ENCODE measurements around the gene CEP112. TPM values are rescaled to one million over a fixed set of nuclear protein-coding genes. Genes with fewer than 3 reads are reported as not detected.

CEP112 gene
- total and polyA plus RNA-seq, 2 experiments from 2014 or later = 4.0 to 4.3 TPM

DNA sequence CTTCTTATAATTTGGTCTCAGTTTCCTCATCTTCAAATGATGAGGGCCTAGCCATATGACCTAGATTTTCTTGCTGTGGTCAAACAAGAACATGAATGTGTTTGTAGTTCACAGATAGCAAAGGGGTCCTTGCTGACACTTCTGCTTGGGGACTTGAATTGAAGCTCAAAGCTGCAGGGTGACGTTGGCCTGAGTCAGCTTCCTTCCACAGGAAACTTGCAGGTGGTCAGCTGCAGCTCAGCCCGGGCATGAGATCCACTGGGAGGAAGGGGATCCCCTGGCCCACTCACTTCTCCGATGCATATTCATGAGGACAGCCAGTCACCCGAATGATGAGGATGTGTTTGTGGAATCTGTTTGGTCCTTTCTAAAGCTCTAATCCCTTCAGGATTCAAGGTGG, 587.9 kb downstream of the CEP112 start:
- DNase-seq (ENCODE audit: low spot score) = no peak
- TF ChIP-seq, protein P1, sequence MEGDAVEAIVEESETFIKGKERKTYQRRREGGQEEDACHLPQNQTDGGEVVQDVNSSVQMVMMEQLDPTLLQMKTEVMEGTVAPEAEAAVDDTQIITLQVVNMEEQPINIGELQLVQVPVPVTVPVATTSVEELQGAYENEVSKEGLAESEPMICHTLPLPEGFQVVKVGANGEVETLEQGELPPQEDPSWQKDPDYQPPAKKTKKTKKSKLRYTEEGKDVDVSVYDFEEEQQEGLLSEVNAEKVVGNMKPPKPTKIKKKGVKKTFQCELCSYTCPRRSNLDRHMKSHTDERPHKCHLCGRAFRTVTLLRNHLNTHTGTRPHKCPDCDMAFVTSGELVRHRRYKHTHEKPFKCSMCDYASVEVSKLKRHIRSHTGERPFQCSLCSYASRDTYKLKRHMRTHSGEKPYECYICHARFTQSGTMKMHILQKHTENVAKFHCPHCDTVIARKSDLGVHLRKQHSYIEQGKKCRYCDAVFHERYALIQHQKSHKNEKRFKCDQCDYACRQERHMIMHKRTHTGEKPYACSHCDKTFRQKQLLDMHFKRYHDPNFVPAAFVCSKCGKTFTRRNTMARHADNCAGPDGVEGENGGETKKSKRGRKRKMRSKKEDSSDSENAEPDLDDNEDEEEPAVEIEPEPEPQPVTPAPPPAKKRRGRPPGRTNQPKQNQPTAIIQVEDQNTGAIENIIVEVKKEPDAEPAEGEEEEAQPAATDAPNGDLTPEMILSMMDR (conservative IDR thresholded peaks at IDR 0.05; ENCODE audit: low read depth in 2 of 2) = no peak
- TF ChIP-seq ZNF331 (CRISPR knock-in tag; IDR thresholded peaks at IDR 0.05; ENCODE audit: low read depth) = no peak
- no peak for TF ChIP-seq POLR2AphosphoS5 (IDR thresholded peaks at IDR 0.05; ENCODE audit: low read depth)
- TF ChIP-seq, protein P2, sequence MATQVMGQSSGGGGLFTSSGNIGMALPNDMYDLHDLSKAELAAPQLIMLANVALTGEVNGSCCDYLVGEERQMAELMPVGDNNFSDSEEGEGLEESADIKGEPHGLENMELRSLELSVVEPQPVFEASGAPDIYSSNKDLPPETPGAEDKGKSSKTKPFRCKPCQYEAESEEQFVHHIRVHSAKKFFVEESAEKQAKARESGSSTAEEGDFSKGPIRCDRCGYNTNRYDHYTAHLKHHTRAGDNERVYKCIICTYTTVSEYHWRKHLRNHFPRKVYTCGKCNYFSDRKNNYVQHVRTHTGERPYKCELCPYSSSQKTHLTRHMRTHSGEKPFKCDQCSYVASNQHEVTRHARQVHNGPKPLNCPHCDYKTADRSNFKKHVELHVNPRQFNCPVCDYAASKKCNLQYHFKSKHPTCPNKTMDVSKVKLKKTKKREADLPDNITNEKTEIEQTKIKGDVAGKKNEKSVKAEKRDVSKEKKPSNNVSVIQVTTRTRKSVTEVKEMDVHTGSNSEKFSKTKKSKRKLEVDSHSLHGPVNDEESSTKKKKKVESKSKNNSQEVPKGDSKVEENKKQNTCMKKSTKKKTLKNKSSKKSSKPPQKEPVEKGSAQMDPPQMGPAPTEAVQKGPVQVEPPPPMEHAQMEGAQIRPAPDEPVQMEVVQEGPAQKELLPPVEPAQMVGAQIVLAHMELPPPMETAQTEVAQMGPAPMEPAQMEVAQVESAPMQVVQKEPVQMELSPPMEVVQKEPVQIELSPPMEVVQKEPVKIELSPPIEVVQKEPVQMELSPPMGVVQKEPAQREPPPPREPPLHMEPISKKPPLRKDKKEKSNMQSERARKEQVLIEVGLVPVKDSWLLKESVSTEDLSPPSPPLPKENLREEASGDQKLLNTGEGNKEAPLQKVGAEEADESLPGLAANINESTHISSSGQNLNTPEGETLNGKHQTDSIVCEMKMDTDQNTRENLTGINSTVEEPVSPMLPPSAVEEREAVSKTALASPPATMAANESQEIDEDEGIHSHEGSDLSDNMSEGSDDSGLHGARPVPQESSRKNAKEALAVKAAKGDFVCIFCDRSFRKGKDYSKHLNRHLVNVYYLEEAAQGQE (IDR thresholded peaks at IDR 0.05; ENCODE audit: unreplicated experiment) = no peak
- TF ChIP-seq NANOG (IDR thresholded peaks at IDR 0.05; ENCODE audit: borderline replicate concordance) = no peak
- TF ChIP-seq, protein P3, sequence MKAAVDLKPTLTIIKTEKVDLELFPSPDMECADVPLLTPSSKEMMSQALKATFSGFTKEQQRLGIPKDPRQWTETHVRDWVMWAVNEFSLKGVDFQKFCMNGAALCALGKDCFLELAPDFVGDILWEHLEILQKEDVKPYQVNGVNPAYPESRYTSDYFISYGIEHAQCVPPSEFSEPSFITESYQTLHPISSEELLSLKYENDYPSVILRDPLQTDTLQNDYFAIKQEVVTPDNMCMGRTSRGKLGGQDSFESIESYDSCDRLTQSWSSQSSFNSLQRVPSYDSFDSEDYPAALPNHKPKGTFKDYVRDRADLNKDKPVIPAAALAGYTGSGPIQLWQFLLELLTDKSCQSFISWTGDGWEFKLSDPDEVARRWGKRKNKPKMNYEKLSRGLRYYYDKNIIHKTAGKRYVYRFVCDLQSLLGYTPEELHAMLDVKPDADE (IDR thresholded peaks at IDR 0.05) = no peak
- TF ChIP-seq CREB1 (CRISPR knock-in tag; IDR thresholded peaks at IDR 0.05; ENCODE audit: low read depth) = no peak
- TF ChIP-seq JUNB (IDR thresholded peaks at IDR 0.05; ENCODE audit: unreplicated experiment) = no peak
- TF ChIP-seq, protein P4, sequence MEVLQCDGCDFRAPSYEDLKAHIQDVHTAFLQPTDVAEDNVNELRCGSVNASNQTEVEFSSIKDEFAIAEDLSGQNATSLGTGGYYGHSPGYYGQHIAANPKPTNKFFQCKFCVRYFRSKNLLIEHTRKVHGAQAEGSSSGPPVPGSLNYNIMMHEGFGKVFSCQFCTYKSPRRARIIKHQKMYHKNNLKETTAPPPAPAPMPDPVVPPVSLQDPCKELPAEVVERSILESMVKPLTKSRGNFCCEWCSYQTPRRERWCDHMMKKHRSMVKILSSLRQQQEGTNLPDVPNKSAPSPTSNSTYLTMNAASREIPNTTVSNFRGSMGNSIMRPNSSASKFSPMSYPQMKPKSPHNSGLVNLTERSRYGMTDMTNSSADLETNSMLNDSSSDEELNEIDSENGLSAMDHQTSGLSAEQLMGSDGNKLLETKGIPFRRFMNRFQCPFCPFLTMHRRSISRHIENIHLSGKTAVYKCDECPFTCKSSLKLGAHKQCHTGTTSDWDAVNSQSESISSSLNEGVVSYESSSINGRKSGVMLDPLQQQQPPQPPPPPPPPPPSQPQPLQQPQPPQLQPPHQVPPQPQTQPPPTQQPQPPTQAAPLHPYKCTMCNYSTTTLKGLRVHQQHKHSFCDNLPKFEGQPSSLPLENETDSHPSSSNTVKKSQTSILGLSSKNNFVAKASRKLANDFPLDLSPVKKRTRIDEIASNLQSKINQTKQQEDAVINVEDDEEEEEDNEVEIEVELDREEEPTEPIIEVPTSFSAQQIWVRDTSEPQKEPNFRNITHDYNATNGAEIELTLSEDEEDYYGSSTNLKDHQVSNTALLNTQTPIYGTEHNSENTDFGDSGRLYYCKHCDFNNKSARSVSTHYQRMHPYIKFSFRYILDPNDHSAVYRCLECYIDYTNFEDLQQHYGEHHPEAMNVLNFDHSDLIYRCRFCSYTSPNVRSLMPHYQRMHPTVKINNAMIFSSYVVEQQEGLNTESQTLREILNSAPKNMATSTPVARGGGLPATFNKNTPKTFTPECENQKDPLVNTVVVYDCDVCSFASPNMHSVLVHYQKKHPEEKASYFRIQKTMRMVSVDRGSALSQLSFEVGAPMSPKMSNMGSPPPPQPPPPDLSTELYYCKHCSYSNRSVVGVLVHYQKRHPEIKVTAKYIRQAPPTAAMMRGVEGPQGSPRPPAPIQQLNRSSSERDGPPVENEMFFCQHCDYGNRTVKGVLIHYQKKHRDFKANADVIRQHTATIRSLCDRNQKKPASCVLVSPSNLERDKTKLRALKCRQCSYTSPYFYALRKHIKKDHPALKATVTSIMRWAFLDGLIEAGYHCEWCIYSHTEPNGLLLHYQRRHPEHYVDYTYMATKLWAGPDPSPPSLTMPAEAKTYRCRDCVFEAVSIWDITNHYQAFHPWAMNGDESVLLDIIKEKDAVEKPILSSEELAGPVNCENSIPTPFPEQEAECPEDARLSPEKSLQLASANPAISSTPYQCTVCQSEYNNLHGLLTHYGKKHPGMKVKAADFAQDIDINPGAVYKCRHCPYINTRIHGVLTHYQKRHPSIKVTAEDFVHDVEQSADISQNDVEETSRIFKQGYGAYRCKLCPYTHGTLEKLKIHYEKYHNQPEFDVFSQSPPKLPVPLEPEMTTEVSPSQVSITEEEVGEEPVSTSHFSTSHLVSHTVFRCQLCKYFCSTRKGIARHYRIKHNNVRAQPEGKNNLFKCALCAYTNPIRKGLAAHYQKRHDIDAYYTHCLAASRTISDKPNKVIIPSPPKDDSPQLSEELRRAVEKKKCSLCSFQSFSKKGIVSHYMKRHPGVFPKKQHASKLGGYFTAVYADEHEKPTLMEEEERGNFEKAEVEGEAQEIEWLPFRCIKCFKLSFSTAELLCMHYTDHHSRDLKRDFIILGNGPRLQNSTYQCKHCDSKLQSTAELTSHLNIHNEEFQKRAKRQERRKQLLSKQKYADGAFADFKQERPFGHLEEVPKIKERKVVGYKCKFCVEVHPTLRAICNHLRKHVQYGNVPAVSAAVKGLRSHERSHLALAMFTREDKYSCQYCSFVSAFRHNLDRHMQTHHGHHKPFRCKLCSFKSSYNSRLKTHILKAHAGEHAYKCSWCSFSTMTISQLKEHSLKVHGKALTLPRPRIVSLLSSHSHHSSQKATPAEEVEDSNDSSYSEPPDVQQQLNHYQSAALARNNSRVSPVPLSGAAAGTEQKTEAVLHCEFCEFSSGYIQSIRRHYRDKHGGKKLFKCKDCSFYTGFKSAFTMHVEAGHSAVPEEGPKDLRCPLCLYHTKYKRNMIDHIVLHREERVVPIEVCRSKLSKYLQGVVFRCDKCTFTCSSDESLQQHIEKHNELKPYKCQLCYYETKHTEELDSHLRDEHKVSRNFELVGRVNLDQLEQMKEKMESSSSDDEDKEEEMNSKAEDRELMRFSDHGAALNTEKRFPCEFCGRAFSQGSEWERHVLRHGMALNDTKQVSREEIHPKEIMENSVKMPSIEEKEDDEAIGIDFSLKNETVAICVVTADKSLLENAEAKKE (CRISPR knock-in tag; IDR thresholded peaks at IDR 0.05) = no peak
- no peak for TF ChIP-seq STAT1 (IDR thresholded peaks at IDR 0.05; ENCODE audit: unreplicated experiment)
- TF ChIP-seq ZNF114 (CRISPR knock-in tag; IDR thresholded peaks at IDR 0.05) = no peak
- no peak for TF ChIP-seq EZH2phosphoT487 (IDR thresholded peaks at IDR 0.05; ENCODE audit: unreplicated experiment)
- TF ChIP-seq EZH2 (IDR thresholded peaks at IDR 0.05; ENCODE audit: low read depth, unreplicated experiment) = no peak
- Histone ChIP-seq H2AFZ (no peak overlapping the region), H3F3A (replicated peaks; ENCODE audit: low read depth) (no peaks in the 10 kb centered on the region), H3K4me3 (no peak overlapping the region), H3K4me2 (no peak overlapping the region), H3K9me2 (ENCODE audit: insufficient read depth) (peaks cover 3% of the 10 kb centered on the region; the same call in 1 of the 2 replicates), H4K20me1 (replicated peaks; ENCODE audit: insufficient read depth) (no peaks in the 10 kb centered on the region), H3K4me1 (ENCODE audit: insufficient read depth) (no peaks in the 10 kb centered on the region; the same call in 1 of the 2 replicates), H3K27ac (ENCODE audit: low read depth) (no peak overlapping the region), H3K36me3 (ENCODE audit: insufficient read depth) (no peaks in the 10 kb centered on the region), H3K79me2 (replicated peaks; ENCODE audit: insufficient read depth) (no peaks in the 10 kb centered on the region), H3K27me3 (ENCODE audit: insufficient read depth) (no peaks in the 10 kb centered on the region)
- H3K36me3 Mint-ChIP-seq (ENCODE audit: low read depth) = no peaks in the 10 kb centered on the region; the same call in 2 of the 3 replicates
- peaks cover 8% of the 10 kb centered on the region for H3K4me1 Mint-ChIP-seq
- H3K27ac Mint-ChIP-seq = no peak overlapping the region
- no peaks in the 10 kb centered on the region for H3K9me3 Mint-ChIP-seq
- peaks cover 2% of the 10 kb centered on the region for H3K27me3 Mint-ChIP-seq (ENCODE audit: insufficient read depth, low read depth, poor library complexity)
- ATAC-seq = no peak
- H3K4me3 Mint-ChIP-seq = no peak overlapping the region
